Heart left ventricle (tissue), 16 donors: Measurements from ENCODE around the gene TBX20. TPM values are rescaled to one million over a fixed set of nuclear protein-coding genes. Genes with fewer than 3 reads are reported as not detected.

ENCODE experiments used
- ATAC-seq, 4 donors: fragments of 200-7000 bp; cut with Tn5 transposase; one replicate each; pipeline ENCODE4 v1.9.1; 2020 to 2022; ENCODE audit warnings: moderate library complexity in 4 of 4, mild to moderate bottlenecking in 3 of 4, moderate number of reproducible peaks in 1 of 4
- DNase-seq, 5 donors: peaks; one replicate each; pipeline ENCODE4 v3.0.0-alpha.2; 2020
- H3K27ac ChIP-seq, 12 donors: fragments of 200-600 bp; sonication (generic) in 4 of 12; one replicate each; pipeline versions ENCODE4 v1.5.0 to v1.8.0; 2016 to 2022; ENCODE audit warnings: mild to moderate bottlenecking in 2 of 12
- H3K27me3 ChIP-seq, 9 donors: fragments of 200-600 bp; sonication (generic) in 2 of 9; one replicate each; pipeline versions ENCODE4 v1.5.1 to v1.8.0; 2016 to 2022; ENCODE audit warnings: mild to moderate bottlenecking in 3 of 9
- H3K36me3 ChIP-seq, 9 donors: fragments of 200-600 bp; sonication (generic) in 2 of 9; one replicate each; pipeline versions ENCODE4 v1.5.0 to v1.8.0; 2018 to 2022; ENCODE audit warnings: mild to moderate bottlenecking in 2 of 9
- H3K4me1 ChIP-seq, 12 donors: fragments of 200-600 bp; sonication (generic) in 4 of 12; one replicate each; pipeline versions ENCODE4 v1.5.0 to v1.8.0; 2016 to 2022; ENCODE audit warnings: mild to moderate bottlenecking in 3 of 12
- H3K4me3 ChIP-seq, 12 donors: fragments of 200-600 bp; sonication (generic) in 4 of 12; one replicate each; pipeline versions ENCODE4 v1.5.0 to v1.8.0; 2017 to 2022; ENCODE audit warnings: mild to moderate bottlenecking in 9 of 12, moderate library complexity in 4 of 12
- H3K9me3 ChIP-seq, 12 donors: fragments of 200-600 bp; sonication (generic) in 4 of 12; one replicate each; pipeline versions ENCODE4 v1.5.0 to v1.8.0; 2016 to 2022; ENCODE audit warnings: mild to moderate bottlenecking in 1 of 12
- POLR2A ChIP-seq, 2 donors: fragments of 450-650 bp; IDR thresholded peaks; one replicate each; pipeline ENCODE4 v1.6.1; 2017; ENCODE audit warnings: antibody characterized with exemption in 2 of 2, mild to moderate bottlenecking in 2 of 2, moderate library complexity in 2 of 2
- WGBS, 4 donors: extraction: QIAGEN DNeasy Blood & Tissue Kit in 2 of 4; methylation state at CpG; one replicate each; pipeline versions ENCODE4 v1.1.5 to v1.1.7; 2013 to 2018; 5-methylcytosine and 5-hydroxymethylcytosine counted together
- intact Hi-C, 10 donors: fragments of 100-400 bp; cut with DNase I; formaldehyde crosslinking; loops; one replicate each; pipeline versions ENCODE4 v1.11.1 to v1.14.2; 2022
- polyA plus RNA-seq, 2 donors: library from polyadenylated mRNA; stranded (reverse); fragments of 200-250 nt; gene quantifications; one replicate each; pipeline ENCODE4 v1.2.3, GENCODE V29; 2013
- total RNA-seq, 9 donors: library from RNA; depleted of rRNA in 2 of 9; stranded (reverse); fragments of >200 nt in 2 of 9; fragmentation: NEBNext Ultra II Directional in 3 of 9; extraction: Animal tissue kit (Norgen Biotek cat#: 25700) in 3 of 9; gene quantifications; one replicate each; pipeline versions ENCODE4 v1.1.0 to v1.2.4, GENCODE V29; 2016 to 2023
- TF ChIP-seq, protein P1 (sequence below), 12 donors: fragments of 200-600 bp; sonication (generic) in 4 of 12; IDR thresholded peaks; one replicate each; pipeline versions ENCODE4 v1.5.0 to v1.8.0; 2018 to 2022; ENCODE audit warnings: antibody characterized with exemption in 12 of 12, mild to moderate bottlenecking in 5 of 12
- donor health status: ischemic (EF 13 %, LVEDD 7.1; RV severe dilation, severe dysfunction).
- donor health status: healthy with polysubstance abuse.
- donor health status: DM: no; HTN: yes; CAD: no.
- donor health status: DM: no; HTN: no; CAD: no.
- donor health status: ischemic (EF 25% LVEDD 6.9; RV normal size, moderate dysfunction).
- donor health status: ischemic (EF 25% LVEDD 5.7; RV mildly dilated, moderate dysfunction).
- donor health status: healthy.
- donor health status: DM: yes; HTN: yes; CAD: no.
- donor health status: ischemic (EF 35%, LVEDD 5.7; RV mildly dilated, moderate dysfunction).
- donor health status: nonischemic (EF 11% LVEDD 7.7; RV severe dilation, severe dysfunction).
- donor health status: DM: yes; HTN: yes; CAD: no.
- donor health status: PGD.
- donor health status: ischemic (EF 29% LVEDD 5.4; RV normal size, mild dysfunction).
- donor health status: nonischemic (EF 23%, LVEDD 6.1; RV moderate dilation, normal function).

Gene TBX20
- total and polyA plus RNA-seq, 11 donors = 5.1 to 155 (median 117) TPM

DNA sequence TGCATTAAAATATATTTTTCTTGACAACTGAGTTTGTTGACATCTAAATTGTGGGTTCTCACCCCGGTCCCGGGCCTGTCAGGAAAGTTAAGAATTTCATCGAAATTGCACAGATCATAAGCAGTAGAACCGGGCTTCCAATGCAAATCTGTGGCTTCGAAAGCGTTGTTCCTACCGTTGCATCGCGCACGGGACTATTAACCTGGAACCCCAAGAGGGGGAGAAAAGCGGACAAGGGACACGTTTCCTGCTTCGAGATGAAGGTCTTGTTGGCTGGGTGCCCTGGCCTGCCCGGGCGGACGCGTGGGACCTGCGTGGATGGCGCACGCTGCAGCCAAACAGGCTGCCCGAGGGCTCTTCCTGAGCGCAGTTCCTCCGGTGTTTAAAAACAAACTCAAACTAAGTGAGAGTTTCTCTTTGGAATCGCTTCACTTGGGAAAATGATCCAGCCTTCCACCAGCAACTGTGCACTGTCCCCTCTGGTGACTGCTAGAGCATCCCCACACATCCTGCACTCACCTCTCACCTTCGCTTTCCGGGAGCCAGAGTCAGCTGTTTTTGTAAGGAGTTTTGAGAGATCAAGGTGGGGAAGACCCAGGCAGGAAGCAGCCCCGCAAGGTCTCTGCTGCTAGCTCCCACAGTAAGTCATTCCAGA lies 5.1 kb upstream of the TBX20 start:
- TF ChIP-seq POLR2A (IDR thresholded peaks at IDR 0.05) = no peak
- TF ChIP-seq, protein P1, sequence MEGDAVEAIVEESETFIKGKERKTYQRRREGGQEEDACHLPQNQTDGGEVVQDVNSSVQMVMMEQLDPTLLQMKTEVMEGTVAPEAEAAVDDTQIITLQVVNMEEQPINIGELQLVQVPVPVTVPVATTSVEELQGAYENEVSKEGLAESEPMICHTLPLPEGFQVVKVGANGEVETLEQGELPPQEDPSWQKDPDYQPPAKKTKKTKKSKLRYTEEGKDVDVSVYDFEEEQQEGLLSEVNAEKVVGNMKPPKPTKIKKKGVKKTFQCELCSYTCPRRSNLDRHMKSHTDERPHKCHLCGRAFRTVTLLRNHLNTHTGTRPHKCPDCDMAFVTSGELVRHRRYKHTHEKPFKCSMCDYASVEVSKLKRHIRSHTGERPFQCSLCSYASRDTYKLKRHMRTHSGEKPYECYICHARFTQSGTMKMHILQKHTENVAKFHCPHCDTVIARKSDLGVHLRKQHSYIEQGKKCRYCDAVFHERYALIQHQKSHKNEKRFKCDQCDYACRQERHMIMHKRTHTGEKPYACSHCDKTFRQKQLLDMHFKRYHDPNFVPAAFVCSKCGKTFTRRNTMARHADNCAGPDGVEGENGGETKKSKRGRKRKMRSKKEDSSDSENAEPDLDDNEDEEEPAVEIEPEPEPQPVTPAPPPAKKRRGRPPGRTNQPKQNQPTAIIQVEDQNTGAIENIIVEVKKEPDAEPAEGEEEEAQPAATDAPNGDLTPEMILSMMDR (IDR thresholded peaks at IDR 0.05) = no peak
- ATAC-seq (no peak), DNase-seq (peak in 1 of 5 donors; percentile 50)
- Histone ChIP-seq H3K4me1 (peaks cover 0 to 25% (median 6%) of the 10 kb centered on the region in 12 donors), H3K4me3 (peak overlapping the region in 7 of 12 donors; percentile 21 to 90 (median 68)), H3K27me3 (peaks cover 0 to 98% (median 18%) of the 10 kb centered on the region in 9 donors), H3K9me3 (no peaks in the 10 kb centered on the region), H3K27ac (peak overlapping the region in 7 of 12 donors; percentile 6 to 97 (median 93)), H3K36me3 (no peaks in the 10 kb centered on the region)
- intact Hi-C loops = loop anchor here in 5 of 10 donors (5.0 to 10.0 kb wide), 5 partner anchors 113 to 266 kb away; no protein-coding TSS in a partner anchor
- 34 to 64% (median 37%) methylated on average over 27 of the region's 27 CpGs for WGBS, 4 donors

DNA sequence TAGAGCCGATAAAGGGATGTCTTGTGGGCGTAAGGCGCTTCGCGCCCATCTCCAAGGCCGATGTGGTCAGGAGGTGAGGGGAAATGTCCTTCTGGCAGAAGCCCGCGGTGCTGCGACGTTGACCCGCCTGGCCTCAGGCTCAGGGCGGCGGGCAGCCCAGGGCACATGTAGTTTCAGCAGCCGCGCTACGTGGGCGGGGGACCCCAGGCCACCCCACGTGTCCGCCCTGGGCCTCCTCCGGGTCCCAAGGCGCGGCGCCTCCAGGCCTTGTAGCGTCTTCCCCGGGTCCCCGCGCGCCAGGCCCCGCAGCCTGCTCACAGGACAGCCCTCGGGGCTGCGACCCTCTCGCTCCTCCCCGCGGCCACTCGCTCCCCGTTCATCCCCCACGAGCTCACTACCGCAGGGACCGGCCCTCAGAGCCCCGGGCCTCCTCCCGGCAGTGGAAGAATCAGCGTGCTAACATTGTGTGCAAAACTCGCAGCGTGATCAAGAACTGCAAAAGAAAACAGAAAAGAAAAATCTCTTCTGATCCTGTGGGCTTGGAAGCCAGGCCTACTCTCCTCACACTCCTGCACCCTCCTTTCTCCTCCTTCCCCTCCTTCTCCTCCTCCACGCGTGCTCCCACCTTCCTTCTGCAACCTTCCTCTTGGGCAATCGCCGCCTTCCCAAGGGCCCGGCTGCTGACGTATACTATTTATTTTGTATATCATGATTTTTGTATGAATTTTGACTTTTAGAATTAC lies 4.4 kb upstream of the TBX20 start:
- TF ChIP-seq, protein P1 (IDR thresholded peaks at IDR 0.05) = no peak
- TF ChIP-seq POLR2A (IDR thresholded peaks at IDR 0.05) = no peak
- peak overlapping the region in 11 of 12 donors; percentile 33 to 90 (median 68) for H3K4me3 ChIP-seq
- peaks cover 0 to 98% (median 23%) of the 10 kb centered on the region in 9 donors for H3K27me3 ChIP-seq
- H3K27ac ChIP-seq = peak overlapping the region; percentile 67 to 97 (median 90)
- ATAC-seq (no peak), DNase-seq (peak in 1 of 5 donors; percentile 44)
- 24 to 44% (median 38%) methylated on average over 36 to 50 of the region's 50 CpGs for WGBS, 4 donors
- H3K4me1 ChIP-seq = peaks cover 0 to 24% (median 5%) of the 10 kb centered on the region in 12 donors
- no peaks in the 10 kb centered on the region for H3K36me3 ChIP-seq
- no peaks in the 10 kb centered on the region for H3K9me3 ChIP-seq
- intact Hi-C loops = loop anchor here in 5 of 10 donors (5.0 to 10.0 kb wide), 5 partner anchors 114 to 267 kb away; no protein-coding TSS in a partner anchor

DNA sequence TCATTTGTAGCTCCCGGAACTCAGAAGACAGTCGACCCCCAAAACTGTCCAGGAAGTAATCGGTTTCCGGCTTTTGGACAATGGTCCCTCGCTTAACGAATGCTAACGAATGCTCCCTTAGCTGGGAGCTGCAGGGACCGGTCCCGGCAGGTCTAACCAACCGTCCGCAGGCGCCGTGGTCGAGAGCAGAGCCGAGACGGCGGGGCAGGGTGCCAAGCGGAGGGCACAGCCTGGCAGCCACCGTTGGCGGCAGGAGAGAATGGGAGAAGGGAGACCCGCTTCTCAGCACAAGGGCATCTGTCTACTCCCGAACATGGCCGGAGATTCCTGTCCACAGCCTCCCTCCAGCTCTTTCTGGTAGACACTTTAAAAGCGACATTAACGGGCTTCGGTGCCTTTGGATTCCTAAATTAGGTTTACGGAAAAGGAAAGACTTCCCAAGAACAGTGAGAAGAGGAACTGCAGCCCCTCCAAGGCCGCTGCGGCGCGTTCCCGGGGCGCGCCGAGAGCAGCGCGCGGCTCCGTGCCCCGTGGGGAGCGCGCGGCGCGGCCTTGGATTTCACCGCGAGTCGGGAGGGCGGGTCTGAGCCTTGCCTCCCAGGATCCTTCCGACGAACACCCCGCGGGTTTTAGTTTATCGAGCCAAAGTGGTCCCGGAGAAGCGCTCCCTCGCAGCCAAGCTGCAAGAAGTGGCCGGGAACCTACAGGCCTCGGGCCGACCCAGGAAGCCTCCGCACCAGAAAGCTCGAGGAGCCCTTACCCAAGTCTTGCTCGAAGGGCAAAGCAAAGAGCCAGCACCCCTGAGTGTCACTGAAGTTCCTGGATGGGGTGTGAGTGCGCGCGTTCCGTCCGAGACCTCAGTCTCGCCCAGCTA lies 3.6 kb upstream of the TBX20 start:
- 4 to 9% (median 6%) methylated on average over 55 to 69 of the region's 69 CpGs for WGBS, 4 donors
- no peak for TF ChIP-seq POLR2A (IDR thresholded peaks at IDR 0.05)
- TF ChIP-seq, protein P1 (IDR thresholded peaks at IDR 0.05) = no peak
- DNase-seq = peak; percentile 43 to 73 (median 70)
- Histone ChIP-seq H3K27ac (peak overlapping the region; percentile 67 to 97 (median 90)), H3K4me1 (peaks cover 0 to 21% (median 2%) of the 10 kb centered on the region in 12 donors), H3K36me3 (no peaks in the 10 kb centered on the region), H3K27me3 (peaks cover 0 to 98% (median 26%) of the 10 kb centered on the region in 9 donors), H3K9me3 (no peaks in the 10 kb centered on the region), H3K4me3 (peak overlapping the region; percentile 18 to 90 (median 68))
- intact Hi-C loops = loop anchor here in 6 of 10 donors (2.0 to 10.0 kb wide), 6 partner anchors 115 to 267 kb away; no protein-coding TSS in a partner anchor
- ATAC-seq = peak in 3 of 4 donors; percentile 16 to 38 (median 36)
